Rectal smooth muscle tissue (tissue), 1 donor: ENCODE data around the gene NOP10.
"Not testable (repeated sequence)": the region's sequence is repeated elsewhere in the genome, so short reads cannot be mapped to it uniquely, and the experiment has no call there.

Experiments
- H3K27ac ChIP-seq: one replicate; pipeline ENCODE4 v1.7.0; 2013; ENCODE audit warnings: low read depth, low read length, inconsistent platforms
- H3K27me3 ChIP-seq: one replicate; pipeline ENCODE4 v1.7.0; 2013; ENCODE audit warnings: low read length; ENCODE audit not compliant: control insufficient read depth, insufficient read depth
- H3K36me3 ChIP-seq: one replicate; pipeline ENCODE4 v1.7.0; 2013; ENCODE audit warnings: low read length; ENCODE audit not compliant: control insufficient read depth, insufficient read depth
- H3K4me1 ChIP-seq: one replicate; pipeline ENCODE4 v1.7.0; 2013; ENCODE audit warnings: low read length; ENCODE audit not compliant: control insufficient read depth, insufficient read depth
- H3K4me3 ChIP-seq: one replicate; pipeline ENCODE4 v1.7.0; 2013; ENCODE audit warnings: low read length
- H3K9ac ChIP-seq: one replicate; pipeline ENCODE4 v1.7.0; 2013; ENCODE audit warnings: low read length

The NOP10 gene

GRCh38 chr15:34342737-34343575 lies at the start of gene NOP10, which contains the start of gene NUTM1:
Gene NOP10, minus strand, starts transcription at chr15:34343136. Its CDS starts 63 bp downstream, at chr15:34343073.
Gene NUTM1, plus strand, starts transcription at chr15:34343315. Its CDS starts 382 bp downstream, at chr15:34343697.
- peak within 1 kb of the TSS; percentile 78 for H3K27ac ChIP-seq
- peak within 1 kb of the TSS; percentile 72 for H3K9ac ChIP-seq
- H3K4me3 ChIP-seq: peak within 1 kb of the TSS; percentile 83
- no peaks in the 10 kb centered on the region for H3K36me3 ChIP-seq
- H3K27me3 ChIP-seq: no peaks in the 10 kb centered on the region
- H3K4me1 ChIP-seq: peaks cover 3% of the 10 kb centered on the region

DNA sequence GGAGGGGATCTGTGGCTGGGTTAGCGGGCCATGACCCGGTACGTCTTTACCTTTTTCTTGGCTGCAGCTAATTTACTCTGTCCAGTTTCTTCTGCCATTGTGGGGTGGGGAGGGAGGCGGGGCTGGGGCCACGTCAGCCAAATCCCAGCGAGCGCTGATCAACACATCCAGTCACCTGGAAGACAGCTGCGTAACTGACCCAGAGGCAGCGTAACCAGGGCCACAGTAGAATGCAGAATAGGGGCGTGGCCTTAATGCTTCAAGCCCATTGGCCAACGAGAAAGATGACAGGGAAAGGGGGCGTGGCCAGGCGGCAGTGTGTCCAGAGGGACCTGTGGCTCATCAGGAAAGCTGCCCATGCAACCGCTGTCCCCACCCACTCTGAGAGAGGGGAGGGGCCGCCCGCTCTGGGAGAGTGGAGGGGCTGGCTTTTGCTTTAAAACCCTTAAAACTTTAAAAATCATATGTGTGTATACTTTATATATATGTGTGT lies 46.7 kb upstream of the NOP10 start:
- H3K4me3 ChIP-seq, H3K4me1 ChIP-seq, H3K9ac ChIP-seq, H3K36me3 ChIP-seq, H3K27ac ChIP-seq, H3K27me3 ChIP-seq: not testable (repeated sequence)

- H3K9ac ChIP-seq, H3K4me3 ChIP-seq, H3K27ac ChIP-seq: not testable (repeated sequence)
Observed at GRCh38 chr15:34381829-34382521, 39.0 kb upstream of the NOP10 start.

GRCh38 chr15:34380491-34380890 lies 37.6 kb upstream of the NOP10 start:
- not testable (repeated sequence) for H3K4me1 ChIP-seq, H3K9ac ChIP-seq, H3K36me3 ChIP-seq, H3K27me3 ChIP-seq, H3K27ac ChIP-seq, H3K4me3 ChIP-seq

More at GRCh38 chr15:34381829-34382521, 39.0 kb upstream of the NOP10 start:
- not testable (repeated sequence) for H3K36me3 ChIP-seq, H3K27me3 ChIP-seq, H3K4me1 ChIP-seq

DNA sequence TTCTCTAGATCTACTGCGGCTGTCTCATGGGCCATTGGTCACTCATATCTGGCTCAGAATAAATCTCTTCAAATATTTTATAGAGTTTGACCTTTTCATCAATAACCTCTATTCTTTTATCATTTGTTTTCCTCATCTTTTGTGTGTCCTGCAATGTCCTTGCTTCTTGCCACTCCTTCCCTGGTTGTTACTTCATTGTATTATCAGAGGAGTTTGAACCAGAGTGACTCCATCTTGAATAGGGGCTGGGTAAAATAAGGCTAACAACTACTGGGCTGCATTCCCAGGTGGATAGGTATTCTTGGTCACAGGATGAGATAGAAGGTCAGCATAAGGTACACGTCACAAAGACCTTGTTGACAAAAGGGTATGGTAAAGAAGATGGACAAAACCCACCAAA lies 33.9 kb upstream of the NOP10 start:
- Histone ChIP-seq H3K4me3 (no peak overlapping the region), H3K36me3 (no peaks in the 10 kb centered on the region), H3K27me3 (no peaks in the 10 kb centered on the region), H3K4me1 (no peaks in the 10 kb centered on the region), H3K9ac (no peak overlapping the region), H3K27ac (no peak overlapping the region)

DNA sequence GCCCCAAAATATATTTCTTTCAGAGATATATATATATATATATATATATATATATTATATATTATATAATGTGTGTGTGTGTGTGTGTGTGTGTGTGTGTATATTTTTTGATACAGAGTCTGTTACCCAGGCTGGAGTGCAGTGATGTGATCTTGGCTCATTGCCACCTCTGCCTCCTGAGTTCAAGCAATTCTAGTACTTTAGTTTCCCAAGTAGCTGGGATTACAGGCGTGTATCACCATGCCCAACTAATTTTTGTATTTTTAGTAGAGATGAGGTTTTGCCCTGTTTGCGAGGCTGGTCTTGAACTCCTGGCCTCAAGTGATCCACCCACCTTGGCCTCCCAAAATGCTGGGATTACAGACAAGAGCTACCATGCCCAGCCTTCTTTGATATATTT lies 32.6 kb upstream of the NOP10 start:
- H3K36me3 ChIP-seq, H3K27ac ChIP-seq, H3K27me3 ChIP-seq, H3K4me3 ChIP-seq, H3K4me1 ChIP-seq, H3K9ac ChIP-seq: not testable (repeated sequence)

- H3K9ac ChIP-seq: no peak overlapping the region
- no peak overlapping the region for H3K4me3 ChIP-seq
- no peaks in the 10 kb centered on the region for H3K27me3 ChIP-seq
- H3K4me1 ChIP-seq: no peaks in the 10 kb centered on the region
- H3K36me3 ChIP-seq: no peaks in the 10 kb centered on the region
- no peak overlapping the region for H3K27ac ChIP-seq
Observed at GRCh38 chr15:34374816-34375215, 31.9 kb upstream of the NOP10 start.

GRCh38 chr15:34373951-34374350 lies 31.0 kb upstream of the NOP10 start:
- Histone ChIP-seq H3K36me3 (no peaks in the 10 kb centered on the region), H3K27me3 (no peaks in the 10 kb centered on the region), H3K27ac (no peak overlapping the region), H3K9ac (no peak overlapping the region), H3K4me1 (no peaks in the 10 kb centered on the region), H3K4me3 (no peak overlapping the region)

DNA sequence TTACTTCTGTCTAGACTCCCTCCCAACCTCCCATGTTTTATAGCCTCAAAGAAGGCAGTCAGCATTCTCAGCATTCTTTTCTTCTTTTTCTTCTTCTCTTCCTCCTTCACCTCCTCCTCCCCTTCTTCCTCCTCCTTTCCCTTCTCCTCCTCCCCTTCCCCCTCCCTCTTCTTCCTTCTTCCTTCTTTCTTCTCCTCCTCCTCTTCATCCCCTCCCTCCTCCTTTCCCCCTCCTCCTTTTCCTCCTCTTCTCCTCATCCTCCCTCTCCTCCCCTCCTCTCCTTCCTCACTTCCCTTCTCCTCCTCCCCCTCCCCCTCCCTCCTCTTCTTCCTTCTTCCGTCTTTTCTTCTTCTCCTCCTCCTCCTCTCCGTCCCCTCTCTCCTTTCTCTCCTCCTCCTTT lies 27.7 kb upstream of the NOP10 start:
- Histone ChIP-seq H3K9ac (no peak overlapping the region), H3K36me3 (no peaks in the 10 kb centered on the region), H3K4me3 (no peak overlapping the region), H3K4me1 (peaks cover 6% of the 10 kb centered on the region), H3K27ac (no peak overlapping the region), H3K27me3 (no peaks in the 10 kb centered on the region)

DNA sequence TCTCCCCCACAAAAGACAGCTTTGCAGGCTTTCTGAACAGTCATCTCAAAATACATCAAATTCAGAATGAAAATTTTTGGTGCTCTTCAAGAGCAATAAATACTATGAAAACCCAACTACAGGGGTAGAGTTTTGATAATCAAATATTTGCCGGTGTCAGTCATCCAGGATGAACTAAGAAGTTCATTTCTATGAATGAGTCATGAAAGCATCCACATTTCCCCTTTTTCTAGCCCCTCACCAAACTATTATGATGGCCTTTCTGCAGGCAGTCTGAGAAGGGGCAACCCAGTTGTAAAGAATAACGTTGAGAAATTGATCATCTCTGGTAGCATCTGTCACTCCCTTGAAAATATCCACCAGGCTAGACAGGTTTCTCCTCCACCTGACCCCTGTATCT lies 27.2 kb upstream of the NOP10 start:
- Histone ChIP-seq H3K36me3 (no peaks in the 10 kb centered on the region), H3K4me1 (peaks cover 6% of the 10 kb centered on the region), H3K4me3 (no peak overlapping the region), H3K27me3 (no peaks in the 10 kb centered on the region), H3K27ac (no peak overlapping the region), H3K9ac (no peak overlapping the region)

- H3K4me3 ChIP-seq: peak within 1 kb of the TSS; percentile 92
- H3K27ac ChIP-seq: peak within 1 kb of the TSS; percentile 96
- H3K36me3 ChIP-seq: peaks cover 7% of the 10 kb centered on the region
- no peaks in the 10 kb centered on the region for H3K27me3 ChIP-seq
- peaks cover 6% of the 10 kb centered on the region for H3K4me1 ChIP-seq
- peak within 1 kb of the TSS; percentile 95 for H3K9ac ChIP-seq
Observed at GRCh38 chr15:34367101-34368081, 24.5 kb upstream of the NOP10 start, which contains the start of gene LPCAT4. Gene LPCAT4, minus strand, starts transcription at chr15:34367196. Its CDS starts 96 bp downstream, at chr15:34367100.
